ENCODE results near the gene IKZF1. TPM values are rescaled to one million over a fixed set of nuclear protein-coding genes. Genes with fewer than 3 reads are reported as not detected.

Gene IKZF1
- total and polyA plus RNA-seq, 2 of the 13 experiments (the other 11 are each of a cell fraction or from before 2014, with no cell fraction given) = not detected

- no peak for TF ChIP-seq ZNF18 (CRISPR knock-in tag; IDR thresholded peaks at IDR 0.05; ENCODE audit: insufficient replicate concordance)
- no peak for TF ChIP-seq ZNF839 (CRISPR knock-in tag; IDR thresholded peaks at IDR 0.05; ENCODE audit: borderline replicate concordance)
- no peak for TF ChIP-seq ZNF24 (IDR thresholded peaks at IDR 0.05)
- TF ChIP-seq HHEX (CRISPR knock-in tag; IDR thresholded peaks at IDR 0.05) = no peak
Measured at GRCh38 chr7:50431722-50432305, 127.3 kb downstream of the IKZF1 start (continued).

GRCh38 chr7:50436133-50436806 lies 131.8 kb downstream of the IKZF1 start:
- H3K9ac ChIP-seq (ENCODE audit: insufficient read depth, low read depth, low read length) = no peak overlapping the region
- no peak overlapping the region for H3K4me3 ChIP-seq (replicated peaks in 1 of 3; ENCODE audit: insufficient read depth in 1 of 3, low read depth in 2 of 3, low read length in 3 of 3)
- H3K4me1 ChIP-seq (ENCODE audit: insufficient read depth, low read length) = no peaks in the 10 kb centered on the region
- BruUV-seq (replicated peaks) = no TSS peak
- peaks cover 0 to 13% of the 10 kb centered on the region in 2 experiments; a peak in 2 of 5 replicates for H3K36me3 ChIP-seq (replicated peaks in 1 of 2; ENCODE audit: control insufficient read depth in 1 of 2, insufficient read depth in 2 of 2, low read length in 2 of 2)
- no peaks in the 10 kb centered on the region for H3K27me3 ChIP-seq (ENCODE audit: control insufficient read depth in 1 of 2, insufficient read depth in 2 of 2, low read length in 2 of 2)
- ATAC-seq = no peak
- intact Hi-C loops (cut with micrococcal nuclease; ENCODE audit: unreplicated experiment) = no loop called here
- no peak overlapping the region for H3K4me2 ChIP-seq (ENCODE audit: low read depth, low read length)
- POLR2A ChIA-PET = interaction anchor here (1.0 kb wide), 1 partner anchor 14 kb away, joined by 4 read pairs; the partner anchor contains the start of gene FIGNL1
- in situ Hi-C loops (cut with HindIII; ENCODE audit: extremely low pct_ligation_motif_present, low pct_unique_long_range_greater_than_20kb) = no loop called here
- 89% methylated on average over 3 of the region's 3 CpGs for WGBS (ENCODE audit: low lambda C conversion rate)
- H3K9me3 ChIP-seq (ENCODE audit: low read length) = no peaks in the 10 kb centered on the region
- no peak for DNase-seq (ENCODE audit: low spot score)
- no peaks in the 10 kb centered on the region for H4K20me1 ChIP-seq (ENCODE audit: insufficient read depth, low read length)
- TF ChIP-seq ZNF44 (CRISPR knock-in tag; IDR thresholded peaks at IDR 0.05) (no peak), FOSL2 (CRISPR knock-in tag; IDR thresholded peaks at IDR 0.05) (peak; percentile 68)
- no peaks in the 10 kb centered on the region for H3K79me2 ChIP-seq (ENCODE audit: insufficient read depth, low read length)
- CTCF ChIA-PET (ENCODE audit: low intra/inter-chr PET ratio, low total read pairs) = no interaction called here
- no peak for FAIRE-seq
- no peak overlapping the region for H2AFZ ChIP-seq (ENCODE audit: low read length)
- no peak overlapping the region for H3K27ac ChIP-seq (ENCODE audit: extremely low read length, insufficient read depth, low read length)
